HuH-7 (cell line): ENCODE data around the gene YAP1.

Experiments
- DNase-seq: peaks from one replicate; pipeline ENCODE4 v3.0.0; 2011; ENCODE audit warnings: low spot score

YAP1 gene

GRCh38 chr11:102279641-102280170 lies 169.5 kb downstream of the YAP1 start:
- peak; percentile 31 for DNase-seq

- peak; percentile 26 for DNase-seq
Measured at GRCh38 chr11:102280245-102280833, 170.1 kb downstream of the YAP1 start.
